ENCODE results near the gene PDCD1LG2. TPM values are rescaled to one million over a fixed set of nuclear protein-coding genes. Genes with fewer than 3 reads are reported as not detected.

The PDCD1LG2 gene
- polyA plus RNA-seq, 1 donor = 0.13 TPM

- no peak for DNase-seq
Observed at GRCh38 chr9:5531101-5531882, 21.0 kb downstream of the PDCD1LG2 start.

DNA sequence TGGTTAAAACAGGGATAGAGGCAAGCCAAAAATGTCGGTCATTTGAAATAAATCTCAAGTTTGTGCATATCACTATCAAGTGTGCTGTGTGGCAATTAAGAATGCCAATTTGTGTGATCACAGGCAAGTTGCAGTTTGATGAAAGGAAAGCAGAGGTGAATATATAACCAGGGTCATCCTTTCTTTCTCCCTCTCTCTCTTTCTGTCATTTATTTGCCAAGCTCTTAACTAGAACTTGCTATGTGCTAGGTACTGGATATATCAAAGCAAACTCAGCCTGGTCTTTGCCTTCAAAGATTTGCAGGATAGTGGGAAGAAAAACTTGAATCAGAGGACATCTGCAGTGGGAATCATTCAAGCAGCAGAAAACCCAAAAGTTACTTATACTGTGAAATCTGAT, 22.0 kb downstream of the PDCD1LG2 start:
- DNase-seq = no peak

GRCh38 chr9:5532790-5533189, 22.5 kb downstream of the PDCD1LG2 start:
- DNase-seq = no peak

GRCh38 chr9:5536684-5537083, 26.4 kb downstream of the PDCD1LG2 start:
- DNase-seq = no peak

GRCh38 chr9:5543875-5544702, 33.8 kb downstream of the PDCD1LG2 start:
- no peak for DNase-seq

- DNase-seq = no peak
Observed at GRCh38 chr9:5549658-5550650, 39.6 kb downstream of the PDCD1LG2 start.

- DNase-seq = no peak
Observed at GRCh38 chr9:5551368-5552150, 41.2 kb downstream of the PDCD1LG2 start.

- DNase-seq = no peak
Observed at GRCh38 chr9:5552301-5552700, 42.0 kb downstream of the PDCD1LG2 start.

DNA sequence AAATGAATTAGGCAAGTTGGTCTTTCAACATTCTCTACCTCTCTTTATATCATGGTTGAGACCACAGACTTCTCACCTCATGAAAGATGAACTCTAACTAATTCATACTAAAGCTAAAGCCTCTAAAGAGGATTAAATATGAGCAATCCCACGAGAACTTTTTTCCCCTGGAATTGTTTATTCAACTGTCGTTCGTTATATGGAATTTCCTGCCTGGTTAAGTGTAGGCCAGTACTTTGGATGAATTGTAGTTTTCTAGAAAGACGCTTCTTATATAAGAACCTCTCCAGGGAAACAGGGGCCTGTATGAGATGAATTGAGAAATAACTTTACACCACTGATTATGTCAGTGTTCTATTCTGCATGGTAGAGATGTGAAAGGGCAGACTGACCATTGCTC, 42.9 kb downstream of the PDCD1LG2 start:
- DNase-seq = no peak

DNA sequence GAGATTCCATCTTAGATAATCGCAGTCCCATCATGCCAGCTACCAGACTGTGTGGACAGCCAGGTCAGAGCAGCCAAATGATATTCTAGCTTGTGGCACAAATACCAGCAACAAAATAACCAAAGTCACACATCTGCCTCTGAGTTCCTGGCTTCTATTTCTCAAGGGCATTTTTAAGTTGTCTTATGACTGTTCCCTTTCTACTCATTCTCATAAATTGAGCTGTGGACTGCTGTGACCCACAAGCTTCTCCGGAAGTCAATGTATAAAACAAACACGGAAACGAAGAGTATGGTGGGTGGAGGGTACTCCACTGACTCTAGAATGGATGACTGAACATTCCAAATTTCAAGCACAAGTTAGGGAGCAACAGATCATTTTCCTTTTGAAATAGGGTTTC, 43.9 kb downstream of the PDCD1LG2 start:
- no peak for DNase-seq

- no peak for DNase-seq
Observed at GRCh38 chr9:5556101-5556705, 45.9 kb downstream of the PDCD1LG2 start.

- DNase-seq = no peak
Observed at GRCh38 chr9:5557606-5558587, 47.6 kb downstream of the PDCD1LG2 start.

- DNase-seq = no peak
Observed at GRCh38 chr9:5559659-5560058, 49.3 kb downstream of the PDCD1LG2 start.

- DNase-seq = no peak
Observed at GRCh38 chr9:5560443-5561100, 50.2 kb downstream of the PDCD1LG2 start.

- no peak for DNase-seq
Observed at GRCh38 chr9:5561828-5562488, 51.6 kb downstream of the PDCD1LG2 start.

GRCh38 chr9:5562806-5563416, 52.6 kb downstream of the PDCD1LG2 start:
- no peak for DNase-seq

- DNase-seq = no peak
Observed at GRCh38 chr9:5563417-5563815, 53.1 kb downstream of the PDCD1LG2 start.

GRCh38 chr9:5563886-5564285, 53.6 kb downstream of the PDCD1LG2 start:
- no peak for DNase-seq
